ENCODE data around the gene KLHL40. TPM values are rescaled to one million over a fixed set of nuclear protein-coding genes. Genes with fewer than 3 reads are reported as not detected.

KLHL40 gene
- polyA plus RNA-seq, 2 of the 4 experiments (the other 2 are of a cell fraction), result not detected

DNA sequence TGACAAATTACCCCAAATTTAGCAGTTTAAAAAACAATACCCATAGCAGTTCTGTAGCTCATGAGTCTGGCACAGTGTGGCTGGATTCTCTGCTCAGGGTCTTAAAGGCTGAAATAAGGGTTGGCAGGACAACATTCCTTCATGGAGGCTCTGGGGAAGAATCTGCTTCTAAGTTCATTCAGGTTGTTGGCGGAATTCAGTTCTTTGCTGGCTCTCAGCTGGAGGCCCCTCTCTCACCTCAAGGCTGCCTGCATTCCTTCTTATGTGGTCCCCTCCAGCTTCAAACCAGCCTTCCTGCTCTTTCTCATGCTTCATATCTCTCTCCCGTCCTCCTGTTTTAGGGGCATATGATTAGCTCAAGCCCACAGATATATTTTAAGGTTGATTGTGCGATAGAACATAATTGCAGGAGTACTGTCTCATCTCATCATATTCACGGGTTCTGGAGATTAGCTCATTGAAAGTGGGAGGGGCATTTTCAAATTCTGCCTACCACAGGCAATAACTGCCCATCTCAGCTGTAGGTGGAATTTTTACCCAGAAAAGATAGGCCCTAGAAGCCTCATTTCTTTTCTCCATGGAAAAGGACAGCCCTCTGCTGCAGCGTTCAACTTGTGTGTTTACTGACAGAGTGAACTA is 37.4 kb upstream of the KLHL40 start:
- Histone ChIP-seq H3K9me3 (no peaks in the 10 kb centered on the region), H3K27ac (no peak overlapping the region), H3K4me1 (peaks cover 22% of the 10 kb centered on the region), H3K4me3 (no peak overlapping the region), H3K4me2 (no peak overlapping the region)
- DNase-seq (ENCODE audit: low read depth in 1 of 2, low spot score in 1 of 2) (no peak), FAIRE-seq (no peak), ATAC-seq (no peak)
- ChIA-PET POLR2A (interaction anchor here (0.5 kb wide), 1 partner anchor 31 kb away, joined by 3 read pairs; no protein-coding TSS in a partner anchor), CTCF (interaction anchor here (0.7 to 1.1 kb wide), 2 partner anchors 13 to 16 kb away, joined by 3 read pairs; no protein-coding TSS in a partner anchor)
- TF ChIP-seq HEYL (CRISPR knock-in tag; IDR thresholded peaks at IDR 0.05) (no peak), ZNF302 (CRISPR knock-in tag; IDR thresholded peaks at IDR 0.05) (no peak), EHF (CRISPR knock-in tag; IDR thresholded peaks at IDR 0.05) (no peak)
- 85% methylated on average over 5 of the region's 5 CpGs for WGBS (ENCODE audit: missing lambda C conversion rate)

GRCh38 chr3:42649006-42649405 is 36.3 kb upstream of the KLHL40 start:
- TF ChIP-seq RAD21 (conservative IDR thresholded peaks at IDR 0.05 in 1 of 2, IDR thresholded peaks at IDR 0.05 in 1 of 2) (no peak), FOSL2 (IDR thresholded peaks at IDR 0.05) (no peak), FOSL2 (CRISPR knock-in tag; IDR thresholded peaks at IDR 0.05) (no peak), TP53 (CRISPR knock-in tag; IDR thresholded peaks at IDR 0.05) (no peak), USF2 (IDR thresholded peaks at IDR 0.05) (no peak), JUN (IDR thresholded peaks at IDR 0.05) (no peak), CEBPB (IDR thresholded peaks at IDR 0.05) (no peak), CHD2 (IDR thresholded peaks at IDR 0.05; ENCODE audit: low read length, partially characterized antibody) (no peak), HEYL (CRISPR knock-in tag; IDR thresholded peaks at IDR 0.05) (no peak), FOSB (CRISPR knock-in tag; IDR thresholded peaks at IDR 0.05) (no peak), CBX2 (IDR thresholded peaks at IDR 0.05; ENCODE audit: borderline replicate concordance, low read depth) (no peak), HOXA7 (CRISPR knock-in tag; IDR thresholded peaks at IDR 0.05) (no peak), MAFK (IDR thresholded peaks at IDR 0.05; ENCODE audit: partially characterized antibody) (no peak), ATOH8 (CRISPR knock-in tag; IDR thresholded peaks at IDR 0.05; ENCODE audit: low read depth) (no peak), GATA3 (IDR thresholded peaks at IDR 0.05; ENCODE audit: borderline replicate concordance) (no peak), RFX5 (IDR thresholded peaks at IDR 0.05) (no peak), FOXS1 (CRISPR knock-in tag; IDR thresholded peaks at IDR 0.05) (no peak)
- TF ChIP-seq, protein P1, sequence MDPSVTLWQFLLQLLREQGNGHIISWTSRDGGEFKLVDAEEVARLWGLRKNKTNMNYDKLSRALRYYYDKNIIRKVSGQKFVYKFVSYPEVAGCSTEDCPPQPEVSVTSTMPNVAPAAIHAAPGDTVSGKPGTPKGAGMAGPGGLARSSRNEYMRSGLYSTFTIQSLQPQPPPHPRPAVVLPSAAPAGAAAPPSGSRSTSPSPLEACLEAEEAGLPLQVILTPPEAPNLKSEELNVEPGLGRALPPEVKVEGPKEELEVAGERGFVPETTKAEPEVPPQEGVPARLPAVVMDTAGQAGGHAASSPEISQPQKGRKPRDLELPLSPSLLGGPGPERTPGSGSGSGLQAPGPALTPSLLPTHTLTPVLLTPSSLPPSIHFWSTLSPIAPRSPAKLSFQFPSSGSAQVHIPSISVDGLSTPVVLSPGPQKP (IDR thresholded peaks at IDR 0.05; ENCODE audit: low read depth, low read length), result no peak
- ChIA-PET CTCF (no interaction called here), POLR2A (no interaction called here)
- H3K4me3 ChIP-seq, result no peak overlapping the region
- WGBS (ENCODE audit: missing lambda C conversion rate), result 93% methylated on average over 2 of the region's 2 CpGs
- ATAC-seq (no peak), FAIRE-seq (no peak), DNase-seq (ENCODE audit: low read depth in 1 of 2, low spot score in 1 of 2) (no peak)
- no peaks in the 10 kb centered on the region for H3K9me3 ChIP-seq
- peaks cover 27% of the 10 kb centered on the region for H3K4me1 ChIP-seq
- no peak overlapping the region for H3K4me2 ChIP-seq
- no peak overlapping the region for H3K27ac ChIP-seq

DNA sequence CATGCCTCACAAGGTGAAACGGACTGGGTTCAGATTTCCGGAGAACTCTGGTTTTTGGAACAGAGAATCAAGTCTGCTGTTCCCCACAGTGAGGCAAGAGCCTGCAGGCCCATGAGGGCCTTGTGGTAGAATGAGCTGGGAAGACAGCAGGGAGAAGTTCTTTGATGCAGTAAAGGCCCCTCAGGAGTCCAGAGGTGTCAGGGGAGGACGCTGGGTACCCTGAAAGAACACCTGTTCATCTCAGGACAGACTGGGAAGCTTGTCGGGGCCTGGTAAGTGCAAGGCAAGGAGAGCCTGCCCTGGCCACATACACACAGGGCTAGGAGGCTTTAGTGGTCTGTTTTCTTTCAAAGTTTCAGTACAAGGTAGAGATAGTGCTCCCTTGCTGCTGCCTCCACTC is 35.6 kb upstream of the KLHL40 start:
- FAIRE-seq (no peak), DNase-seq (ENCODE audit: low read depth in 1 of 2, low spot score in 1 of 2) (no peak), ATAC-seq (no peak)
- TF ChIP-seq CBX8 (IDR thresholded peaks at IDR 0.05) (no peak), FOSB (CRISPR knock-in tag; IDR thresholded peaks at IDR 0.05) (no peak), HDAC2 (IDR thresholded peaks at IDR 0.05) (no peak), RNF2 (IDR thresholded peaks at IDR 0.05; ENCODE audit: borderline replicate concordance, low read depth) (no peak), BCL3 (IDR thresholded peaks at IDR 0.05) (no peak)
- H3K9me3 ChIP-seq, result no peaks in the 10 kb centered on the region
- ChIA-PET POLR2A (no interaction called here), CTCF (no interaction called here)
- no peak overlapping the region for H3K27ac ChIP-seq
- H3K4me3 ChIP-seq, result no peak overlapping the region
- no peak overlapping the region for H3K4me2 ChIP-seq
- WGBS (ENCODE audit: missing lambda C conversion rate), result 81% methylated on average over 4 of the region's 4 CpGs
- H3K4me1 ChIP-seq, result peaks cover 27% of the 10 kb centered on the region

Data from A549 (cell line).